GM19238 (cell line): ENCODE results near the gene ZBTB7B.

ENCODE experiments used
- DNase-seq: peaks from one replicate; pipeline ENCODE4 v3.0.0; 2011; ENCODE audit warnings: low spot score; ENCODE audit not compliant: insufficient read length

ZBTB7B gene

DNA sequence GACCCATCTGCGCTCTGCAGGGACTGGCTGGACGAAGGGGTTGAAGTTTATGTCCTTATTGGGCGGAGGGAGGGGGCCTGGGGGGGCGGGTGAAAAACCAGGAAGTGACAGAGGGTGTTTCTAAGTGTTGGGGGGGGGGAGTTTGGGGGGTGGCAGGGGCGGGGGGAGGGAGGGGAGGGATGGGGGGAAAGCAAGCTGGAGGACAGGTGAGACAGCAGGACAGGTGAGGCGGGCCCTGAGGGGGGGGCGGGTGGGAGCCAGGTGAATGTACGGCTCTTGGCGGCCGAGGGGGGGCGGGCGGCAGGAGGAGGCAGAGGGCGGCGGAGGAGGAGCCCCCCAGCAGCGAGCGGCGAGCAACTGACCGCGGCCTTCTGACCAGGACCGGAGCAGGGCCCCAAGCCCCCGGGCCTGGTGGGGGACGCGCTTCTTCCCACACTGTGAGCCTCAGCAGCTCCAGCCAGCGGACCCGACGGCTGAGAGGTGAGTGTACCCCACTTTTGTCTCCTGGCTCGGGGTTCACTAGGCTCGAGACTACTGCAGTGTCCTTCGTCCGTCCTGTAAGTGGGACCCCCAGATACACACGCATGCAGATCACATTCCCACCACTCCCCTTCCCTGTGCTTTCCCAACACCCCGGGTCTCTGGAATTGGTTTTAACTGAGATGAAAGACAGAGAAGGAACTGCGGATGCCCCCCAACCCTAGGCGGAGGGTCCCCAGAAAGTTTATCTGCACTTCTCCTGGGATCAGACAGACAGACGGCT is at the start of gene ZBTB7B:
Gene ZBTB7B (plus strand): TSS at position 339 of the 763 bp plus-strand sequence. CDS start 11,859 bp downstream, outside the sequence.
- DNase-seq: no peak

DNA sequence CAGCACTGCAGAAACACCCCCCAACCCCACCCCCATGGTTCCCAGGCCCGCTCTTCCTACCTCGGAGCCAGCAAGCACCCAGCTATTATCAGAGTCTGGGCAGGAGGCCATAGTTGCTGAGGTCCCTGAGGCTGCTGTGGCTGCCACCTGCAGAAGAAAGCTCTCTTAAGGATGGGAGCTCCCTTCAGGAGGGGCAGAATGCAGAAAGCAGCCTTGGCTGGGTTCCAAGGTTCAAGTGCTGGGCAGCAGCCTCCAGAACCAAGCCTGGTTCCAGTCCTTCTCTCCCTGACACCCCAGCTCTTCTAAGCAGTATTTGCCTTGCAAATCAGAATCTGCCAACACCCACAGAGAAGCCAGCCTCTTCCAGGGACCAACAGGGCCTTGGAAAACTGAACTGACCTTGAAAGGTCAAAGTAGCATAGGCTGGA is 49.0 kb upstream of the ZBTB7B start:
- no peak for DNase-seq

GRCh38 chr1:154954541-154954940 is 48.1 kb upstream of the ZBTB7B start:
- no peak for DNase-seq

GRCh38 chr1:154955039-154955717 is 47.4 kb upstream of the ZBTB7B start:
- DNase-seq: peak; percentile 77

- peak; percentile 95 for DNase-seq
Observed at GRCh38 chr1:154955718-154956543, 46.7 kb upstream of the ZBTB7B start, which contains the start of gene PBXIP1. Gene PBXIP1 (minus strand): TSS chr1:154956099. CDS start chr1:154953721, 2,378 bp downstream.

GRCh38 chr1:154956544-154956941 is 46.1 kb upstream of the ZBTB7B start:
- no peak for DNase-seq

GRCh38 chr1:154957091-154957657 is 45.4 kb upstream of the ZBTB7B start:
- DNase-seq: no peak

GRCh38 chr1:154958036-154958435 is 44.6 kb upstream of the ZBTB7B start:
- DNase-seq: no peak

GRCh38 chr1:154958681-154959425 is 43.7 kb upstream of the ZBTB7B start:
- no peak for DNase-seq

DNA sequence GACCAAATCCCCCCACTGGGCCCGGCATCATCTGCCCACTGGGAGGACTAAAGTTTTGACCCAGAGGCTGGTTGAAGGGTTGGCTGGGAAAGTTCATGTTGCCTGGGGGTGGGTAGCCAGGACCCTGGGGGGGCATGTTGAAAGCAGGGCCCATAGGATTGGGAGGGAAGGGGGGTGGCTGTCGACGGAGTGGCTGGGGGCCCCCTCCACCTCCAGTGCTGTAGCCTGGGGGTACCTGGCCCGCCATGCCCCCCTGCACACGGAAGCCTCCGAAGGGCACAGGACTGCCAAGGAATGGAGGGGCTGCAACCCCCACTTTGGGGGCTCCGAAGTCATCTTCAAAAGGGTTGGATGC is 43.2 kb upstream of the ZBTB7B start:
- DNase-seq: no peak

DNA sequence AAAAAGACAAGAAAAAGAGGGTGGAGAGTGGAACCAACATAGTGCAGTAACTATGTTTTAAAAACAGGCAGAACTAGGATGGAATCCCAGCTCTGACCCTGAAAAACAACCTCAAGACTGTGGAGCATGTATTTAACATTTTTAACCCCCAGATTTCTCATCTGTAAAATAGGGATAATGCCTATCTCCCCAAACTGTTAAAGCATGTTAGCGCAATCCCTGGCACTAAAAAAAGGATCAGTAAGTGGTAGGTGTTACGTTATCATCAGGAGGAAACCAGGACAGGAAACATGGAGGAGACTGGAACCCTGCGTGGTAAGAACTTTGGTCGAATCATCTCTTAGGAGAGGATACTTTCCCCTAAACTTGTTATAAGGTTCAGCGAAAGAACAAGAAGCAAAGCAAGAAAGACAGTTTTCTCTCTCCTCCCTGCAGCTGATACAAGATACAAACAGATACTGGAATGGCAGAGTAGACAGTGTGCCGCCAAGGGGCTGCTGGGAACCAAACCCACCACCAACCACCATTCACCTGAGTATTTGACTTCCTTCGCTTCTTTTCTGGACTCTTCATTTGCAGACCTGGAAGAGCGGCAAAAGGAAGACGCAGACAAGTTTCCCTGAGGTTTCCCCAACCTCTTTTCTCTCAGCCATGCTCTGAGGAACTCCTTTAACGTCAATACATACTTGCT is 42.0 kb upstream of the ZBTB7B start:
- no peak for DNase-seq

DNA sequence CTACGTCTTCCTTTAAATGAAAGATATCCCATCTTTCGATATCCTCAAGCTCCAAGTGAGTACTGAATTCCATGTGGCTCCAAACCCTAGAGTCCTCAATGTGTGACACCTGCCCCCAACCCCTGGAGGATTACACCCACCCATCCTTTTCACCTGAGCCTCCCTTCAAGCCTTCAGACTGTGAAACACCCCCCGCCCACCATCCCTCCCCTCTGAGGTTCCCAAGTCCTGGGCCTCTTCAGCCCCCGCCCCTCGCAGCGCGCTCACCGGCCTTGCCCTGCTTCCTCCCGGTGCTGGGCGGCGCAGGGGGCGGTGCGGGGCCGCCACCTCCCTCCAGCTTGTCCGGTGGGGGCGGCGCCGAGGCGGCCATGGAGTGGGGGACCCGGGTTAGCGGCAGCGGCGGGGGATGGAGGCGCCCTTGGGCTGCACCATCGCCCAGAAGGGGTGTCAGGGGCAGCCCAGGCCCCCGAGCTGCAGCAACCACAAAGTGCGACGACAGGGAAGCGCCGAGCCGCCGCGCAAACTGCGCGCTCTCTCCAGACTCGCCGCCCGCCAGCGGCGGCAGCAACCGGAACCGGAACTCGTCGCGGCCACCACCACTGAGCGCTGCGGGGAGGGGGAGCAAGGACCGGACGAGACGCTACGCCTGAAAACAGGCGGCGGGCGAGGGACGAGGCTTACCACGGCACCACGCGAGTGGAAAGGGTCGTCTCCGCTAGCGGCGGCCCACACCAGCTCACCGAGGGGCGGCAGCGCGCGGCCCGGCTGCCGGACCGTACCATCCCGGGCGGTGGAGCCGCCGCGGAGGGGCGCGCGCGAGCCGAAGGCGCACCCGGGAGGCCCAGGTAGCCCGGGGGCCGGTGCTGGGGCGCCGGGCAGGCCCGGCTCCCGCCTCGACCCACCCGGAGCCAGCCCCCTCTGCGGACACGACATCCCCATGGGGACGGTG is 41.1 kb upstream of the ZBTB7B start, which contains the start of gene PYGO2:
Gene PYGO2 (minus strand): TSS at position 576 of the 949 bp plus-strand sequence. CDS start 206 bp downstream, at position 370.
- peak; percentile 92 for DNase-seq

GRCh38 chr1:154962156-154962749 is 40.3 kb upstream of the ZBTB7B start:
- no peak for DNase-seq

DNA sequence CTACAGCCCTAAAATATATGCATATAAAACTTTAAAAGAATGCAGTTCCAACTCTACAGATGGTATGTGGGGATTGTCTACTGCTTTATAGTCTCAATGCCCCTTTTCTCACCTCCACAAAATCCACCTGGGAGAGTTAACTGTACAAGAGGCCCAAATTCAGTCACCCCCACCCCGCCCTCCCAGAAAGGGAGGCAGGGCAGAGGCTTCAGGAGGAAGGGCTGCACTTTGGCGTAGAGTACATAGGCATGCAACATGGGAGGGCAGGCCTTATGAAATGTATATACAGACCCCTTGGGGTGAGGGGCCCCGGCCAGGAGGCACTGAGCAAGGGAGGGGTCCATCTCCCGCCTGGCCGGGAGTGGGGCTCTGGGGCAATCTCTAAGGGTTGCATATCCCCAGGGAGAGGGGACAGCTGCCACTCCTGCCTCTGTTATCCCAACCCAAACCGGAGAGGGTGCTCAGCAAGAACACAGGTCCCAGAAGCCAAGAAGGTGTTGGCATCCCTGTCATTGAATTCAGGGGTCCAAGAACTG is 39.7 kb upstream of the ZBTB7B start:
- no peak for DNase-seq

GRCh38 chr1:154963643-154964042 is 39.0 kb upstream of the ZBTB7B start:
- no peak for DNase-seq

GRCh38 chr1:154964359-154964758 is 38.2 kb upstream of the ZBTB7B start:
- DNase-seq: no peak

GRCh38 chr1:154966111-154966510 is 36.5 kb upstream of the ZBTB7B start:
- no peak for DNase-seq

DNA sequence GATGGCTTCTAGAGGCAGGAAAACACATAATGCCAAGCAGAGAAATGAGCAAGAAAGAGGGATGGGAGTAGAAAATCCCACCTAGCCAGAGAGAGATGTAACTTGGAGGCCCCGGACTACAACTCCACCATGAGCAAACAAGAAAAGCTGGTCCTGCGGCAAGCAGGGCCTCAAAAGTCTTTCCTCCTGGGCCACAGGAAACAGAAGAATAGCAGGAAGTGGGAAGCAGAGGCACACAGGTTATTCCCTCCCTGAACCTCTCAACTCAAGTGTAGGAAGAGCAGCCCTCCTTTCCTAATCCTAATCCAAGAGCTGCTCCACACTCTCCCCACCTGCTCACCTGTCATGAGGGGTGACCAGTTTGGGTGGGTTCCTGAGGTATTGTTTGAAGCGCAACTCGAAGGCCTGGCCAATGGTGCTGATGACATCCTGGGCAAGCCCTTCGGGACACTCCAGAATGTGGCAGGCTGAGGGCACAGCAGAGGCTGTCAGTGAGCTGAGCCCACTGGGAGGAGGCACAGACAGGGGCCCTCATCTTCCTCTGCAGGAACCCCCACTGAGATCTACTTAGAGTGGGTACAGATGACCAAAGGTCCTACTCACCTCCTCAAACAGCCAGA is 35.2 kb upstream of the ZBTB7B start:
- no peak for DNase-seq
